Activated T-helper 17 cell treated with anti-CD3 and anti-CD28 coated beads, Interleukin-2, amount 50 U/mL, for 72 hours (primary cell): ENCODE measurements around the gene MYLK4. TPM values are rescaled to one million over a fixed set of nuclear protein-coding genes. Genes with fewer than 3 reads are reported as not detected.

ENCODE experiments used
- ATAC-seq: fragments of 150-1000 bp; cut with Tn5 transposase; replicated peaks from 2 replicates; pipeline ENCODE4 v1.10.0; 2021; ENCODE audit warnings: mild to moderate bottlenecking, moderate library complexity
- H3K27ac Mint-ChIP-seq: one replicate; pipeline ENCODE4 v1.8.0; 2022; ENCODE audit warnings: mixed read lengths
- H3K27me3 Mint-ChIP-seq: one replicate; pipeline ENCODE4 v1.8.0; 2022; ENCODE audit warnings: mixed read lengths
- H3K36me3 Mint-ChIP-seq: one replicate; pipeline ENCODE4 v1.8.0; 2022; ENCODE audit warnings: low read depth, mild to moderate bottlenecking, mixed read lengths
- H3K4me1 Mint-ChIP-seq: one replicate; pipeline ENCODE4 v1.8.0; 2022; ENCODE audit warnings: mixed read lengths
- H3K4me3 Mint-ChIP-seq: one replicate; pipeline ENCODE4 v1.8.0; 2022; ENCODE audit warnings: mild to moderate bottlenecking, mixed read lengths
- H3K9me3 Mint-ChIP-seq: one replicate; pipeline ENCODE4 v1.8.0; 2022; ENCODE audit warnings: mixed read lengths
- total RNA-seq, 2 donors: library from RNA; stranded (reverse); gene quantifications; one replicate each; pipeline ENCODE4 v1.2.3, GENCODE V29; 2022

MYLK4 gene
- total RNA-seq, 2 donors from 2014 or later: 0.21 to 0.28 TPM

DNA sequence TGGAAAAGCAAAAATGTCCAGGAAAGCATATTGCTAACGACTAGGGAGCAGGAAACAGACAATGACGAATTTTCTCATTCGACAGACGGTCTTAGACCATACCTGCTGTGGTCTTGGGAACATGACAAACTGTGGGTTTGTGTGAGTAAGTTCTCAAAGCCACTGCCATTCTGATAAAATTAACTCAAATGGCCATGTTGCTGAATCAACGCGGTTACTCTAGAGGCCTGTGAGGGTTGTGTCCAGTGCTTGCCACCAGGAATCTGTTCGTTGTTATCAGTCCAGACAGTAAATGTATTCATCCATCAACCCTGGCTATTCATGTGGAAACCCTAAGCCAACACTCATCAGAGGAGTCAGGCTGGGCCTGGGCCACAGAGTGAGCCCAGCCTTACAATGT is 124.3 kb downstream of the MYLK4 start:
- Mint-ChIP-seq H3K9me3 (no peaks in the 10 kb centered on the region), H3K27me3 (peaks cover 11% of the 10 kb centered on the region), H3K4me3 (no peak overlapping the region), H3K36me3 (no peaks in the 10 kb centered on the region), H3K27ac (no peak overlapping the region), H3K4me1 (no peaks in the 10 kb centered on the region)
- ATAC-seq: no peak

- Mint-ChIP-seq H3K9me3 (no peaks in the 10 kb centered on the region), H3K4me1 (no peaks in the 10 kb centered on the region), H3K4me3 (no peak overlapping the region), H3K27ac (no peak overlapping the region), H3K27me3 (peaks cover 11% of the 10 kb centered on the region), H3K36me3 (no peaks in the 10 kb centered on the region)
- ATAC-seq: no peak
Observed at GRCh38 chr6:2625581-2625980, 125.1 kb downstream of the MYLK4 start.

DNA sequence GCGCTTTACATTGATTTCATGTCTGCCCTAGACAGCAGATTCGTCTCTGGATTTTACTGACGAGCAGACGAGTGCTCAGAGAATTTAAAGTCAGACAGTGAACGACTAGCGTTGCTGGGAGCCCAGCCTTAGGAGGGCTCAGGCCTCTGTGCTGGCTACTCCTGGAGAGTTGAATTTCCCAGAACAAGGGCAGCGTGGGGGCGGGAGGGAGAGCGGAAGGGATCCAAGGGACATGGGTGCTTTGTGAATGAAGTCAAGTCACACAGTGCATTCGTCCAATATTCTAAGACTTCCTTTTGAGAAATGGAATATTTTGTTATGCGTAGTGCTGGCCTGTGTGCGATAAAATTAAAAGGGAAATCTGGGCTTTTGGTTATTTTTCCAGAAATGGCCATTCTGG is 126.5 kb downstream of the MYLK4 start:
- no peaks in the 10 kb centered on the region for H3K36me3 Mint-ChIP-seq
- peaks cover 17% of the 10 kb centered on the region for H3K27me3 Mint-ChIP-seq
- H3K4me1 Mint-ChIP-seq: no peaks in the 10 kb centered on the region
- no peak for ATAC-seq
- no peak overlapping the region for H3K27ac Mint-ChIP-seq
- H3K4me3 Mint-ChIP-seq: no peak overlapping the region
- H3K9me3 Mint-ChIP-seq: no peaks in the 10 kb centered on the region

DNA sequence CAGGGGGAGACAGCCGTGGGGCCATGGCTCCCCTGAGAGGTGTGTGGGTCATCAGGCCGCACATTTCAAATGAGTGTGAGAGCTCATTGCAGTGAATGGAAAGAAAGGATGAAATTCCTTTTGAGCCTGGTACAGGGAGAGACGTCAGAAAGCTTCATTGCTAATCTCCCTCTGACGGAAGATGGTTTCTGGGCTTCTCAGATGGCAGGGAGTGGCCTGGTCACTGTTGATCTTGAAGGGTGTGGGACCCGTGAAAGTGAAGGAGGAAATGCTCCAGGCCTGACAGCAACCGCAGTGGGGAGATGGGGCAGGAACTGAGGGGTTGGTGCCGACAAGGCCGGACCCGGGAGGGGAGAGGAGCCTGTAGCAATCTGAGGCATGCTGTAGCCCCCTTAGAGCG is 127.4 kb downstream of the MYLK4 start:
- Mint-ChIP-seq H3K27me3 (peaks cover 22% of the 10 kb centered on the region), H3K27ac (no peak overlapping the region), H3K9me3 (no peaks in the 10 kb centered on the region), H3K4me3 (no peak overlapping the region), H3K36me3 (no peaks in the 10 kb centered on the region), H3K4me1 (no peaks in the 10 kb centered on the region)
- no peak for ATAC-seq

GRCh38 chr6:2622671-2623070 is 128.1 kb downstream of the MYLK4 start:
- H3K4me1 Mint-ChIP-seq: no peaks in the 10 kb centered on the region
- H3K4me3 Mint-ChIP-seq: no peak overlapping the region
- no peak overlapping the region for H3K27ac Mint-ChIP-seq
- no peak for ATAC-seq
- H3K36me3 Mint-ChIP-seq: no peaks in the 10 kb centered on the region
- H3K9me3 Mint-ChIP-seq: no peaks in the 10 kb centered on the region
- H3K27me3 Mint-ChIP-seq: peaks cover 26% of the 10 kb centered on the region

- H3K4me1 Mint-ChIP-seq: no peaks in the 10 kb centered on the region
- no peaks in the 10 kb centered on the region for H3K9me3 Mint-ChIP-seq
- no peaks in the 10 kb centered on the region for H3K36me3 Mint-ChIP-seq
- H3K27me3 Mint-ChIP-seq: peaks cover 23% of the 10 kb centered on the region
- ATAC-seq: no peak
- H3K27ac Mint-ChIP-seq: no peak overlapping the region
- H3K4me3 Mint-ChIP-seq: no peak overlapping the region
Observed at GRCh38 chr6:2619651-2620050, 131.1 kb downstream of the MYLK4 start.

GRCh38 chr6:2617729-2618128 is 133.0 kb downstream of the MYLK4 start:
- H3K4me3 Mint-ChIP-seq: no peak overlapping the region
- H3K9me3 Mint-ChIP-seq: no peaks in the 10 kb centered on the region
- ATAC-seq: no peak
- no peaks in the 10 kb centered on the region for H3K36me3 Mint-ChIP-seq
- H3K4me1 Mint-ChIP-seq: no peaks in the 10 kb centered on the region
- no peak overlapping the region for H3K27ac Mint-ChIP-seq
- peaks cover 33% of the 10 kb centered on the region for H3K27me3 Mint-ChIP-seq

DNA sequence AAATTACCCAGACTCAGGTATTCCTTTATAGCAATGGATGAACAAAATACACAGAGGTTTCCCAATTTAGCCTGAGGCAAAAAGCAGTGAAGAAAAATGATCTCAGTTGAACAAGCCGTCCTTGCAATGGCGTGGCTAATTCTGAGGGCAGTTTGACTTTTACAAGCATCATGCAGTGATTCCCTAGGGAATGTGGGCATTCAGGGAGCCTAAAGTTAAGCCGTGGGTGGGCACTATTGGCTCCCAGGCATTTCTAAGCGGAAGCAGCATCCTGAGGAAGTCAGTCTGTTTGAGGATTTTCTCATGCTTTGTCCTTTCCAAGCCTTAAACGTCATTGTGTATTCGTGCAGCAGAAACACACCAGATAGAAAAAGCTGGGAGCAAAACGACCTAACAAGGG is 133.9 kb downstream of the MYLK4 start:
- no peak for ATAC-seq
- no peaks in the 10 kb centered on the region for H3K9me3 Mint-ChIP-seq
- no peaks in the 10 kb centered on the region for H3K4me1 Mint-ChIP-seq
- no peak overlapping the region for H3K27ac Mint-ChIP-seq
- H3K36me3 Mint-ChIP-seq: no peaks in the 10 kb centered on the region
- peaks cover 29% of the 10 kb centered on the region for H3K27me3 Mint-ChIP-seq
- no peak overlapping the region for H3K4me3 Mint-ChIP-seq

GRCh38 chr6:2615251-2615650 is 135.5 kb downstream of the MYLK4 start:
- Mint-ChIP-seq H3K9me3 (no peaks in the 10 kb centered on the region), H3K36me3 (no peaks in the 10 kb centered on the region), H3K27me3 (peaks cover 34% of the 10 kb centered on the region), H3K4me1 (no peaks in the 10 kb centered on the region), H3K27ac (no peak overlapping the region), H3K4me3 (no peak overlapping the region)
- no peak for ATAC-seq

DNA sequence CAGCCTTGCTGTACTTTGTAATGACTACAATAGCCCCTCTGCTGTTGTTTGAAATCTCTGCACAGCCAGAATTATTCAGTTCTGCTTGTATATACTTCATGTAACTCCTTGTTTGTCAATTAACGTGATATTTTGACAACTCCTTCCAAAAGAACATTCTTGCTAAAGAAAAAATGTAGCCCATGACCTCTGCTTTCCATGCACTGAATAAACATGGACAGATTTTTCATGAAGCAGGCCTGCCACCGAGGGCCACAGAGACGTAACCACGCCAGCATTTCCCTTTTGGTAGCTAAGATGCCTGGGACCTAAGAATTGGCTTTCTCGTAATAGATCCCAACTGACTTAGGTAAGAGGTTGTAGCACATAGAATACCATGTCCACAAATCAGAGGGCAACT is 135.9 kb downstream of the MYLK4 start:
- no peak for ATAC-seq
- no peaks in the 10 kb centered on the region for H3K4me1 Mint-ChIP-seq
- H3K4me3 Mint-ChIP-seq: no peak overlapping the region
- H3K27ac Mint-ChIP-seq: no peak overlapping the region
- H3K9me3 Mint-ChIP-seq: no peaks in the 10 kb centered on the region
- H3K36me3 Mint-ChIP-seq: no peaks in the 10 kb centered on the region
- H3K27me3 Mint-ChIP-seq: peaks cover 37% of the 10 kb centered on the region

DNA sequence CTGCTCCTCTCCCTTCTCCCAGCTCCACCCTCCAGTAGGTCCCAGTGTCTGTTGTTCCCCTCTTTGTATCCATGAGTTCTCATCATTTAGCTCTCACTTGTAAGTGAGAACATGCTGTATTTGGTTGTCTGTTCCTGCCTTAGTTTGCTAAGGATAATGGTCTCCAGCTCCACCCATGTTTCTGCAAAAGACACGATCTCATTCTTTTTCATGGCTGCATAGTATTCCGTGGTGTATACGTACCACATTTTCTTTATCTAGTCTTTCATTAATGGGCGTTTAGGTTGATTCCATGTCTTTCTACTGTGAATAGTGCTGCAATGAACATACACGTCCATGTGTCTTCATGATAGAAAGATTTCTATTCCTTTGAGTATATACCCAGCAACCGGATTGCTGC is 136.6 kb downstream of the MYLK4 start:
- Mint-ChIP-seq H3K27ac (no peak overlapping the region), H3K27me3 (peaks cover 33% of the 10 kb centered on the region), H3K9me3 (no peaks in the 10 kb centered on the region)

More for the DNA sequence above, 136.6 kb downstream of the MYLK4 start:
- H3K36me3 Mint-ChIP-seq: no peaks in the 10 kb centered on the region
- ATAC-seq: no peak
- no peaks in the 10 kb centered on the region for H3K4me1 Mint-ChIP-seq
- H3K4me3 Mint-ChIP-seq: no peak overlapping the region

Other genes with a start within 250 kb of the MYLK4 start
- 10 to 100 TPM; 30.4 to 48.5 TPM for gene WRNIP1, start 14.5 kb upstream of the MYLK4 start, total RNA-seq
- 10 to 100 TPM; 33.4 to 67.8 TPM for gene SERPINB1, start 90.9 kb upstream of the MYLK4 start, total RNA-seq
- 10 to 100 TPM; 11.2 to 66.1 TPM for gene SERPINB9, start 152.4 kb upstream of the MYLK4 start, total RNA-seq
- gene SERPINB6, start 220.6 kb upstream of the MYLK4 start, total RNA-seq: 10 to 100 TPM; 22.1 to 26.0 TPM
- 10 to 100 TPM; 25.1 to 29.3 TPM for gene NQO2, start 249.0 kb upstream of the MYLK4 start, total RNA-seq